Measurements from ENCODE around the gene PPP2R2C. TPM values are rescaled to one million over a fixed set of nuclear protein-coding genes. Genes with fewer than 3 reads are reported as not detected.

The PPP2R2C gene
- total and polyA plus RNA-seq, 9 of the 15 experiments (the other 6 are each of a cell fraction or from before 2014, with no cell fraction given): 0.04 to 0.06 TPM; not detected in 7

DNA sequence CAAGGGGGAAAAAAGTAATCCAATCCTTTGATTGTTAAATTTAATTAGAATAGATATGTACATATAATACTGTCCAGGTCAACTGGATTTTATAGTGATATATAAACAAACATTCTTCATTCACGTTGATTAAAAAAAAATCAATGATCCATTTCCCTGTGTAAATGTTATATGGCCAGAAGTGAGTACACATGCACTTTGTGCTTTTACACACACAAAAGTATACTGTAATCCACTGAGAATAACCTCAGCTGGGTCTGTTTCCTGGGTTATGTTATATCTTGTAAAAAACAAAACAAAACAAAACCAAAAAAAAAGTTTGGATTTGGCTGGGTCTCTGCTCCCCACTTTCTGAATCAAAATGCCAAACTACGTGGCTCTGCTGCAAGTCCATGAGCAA, 151.1 kb downstream of the PPP2R2C start:
- Histone ChIP-seq H3K27me3 (ENCODE audit: control insufficient read depth in 2 of 2, insufficient read depth in 2 of 2, low read length in 2 of 2) (peaks cover 12 to 55% of the 10 kb centered on the region in 2 experiments), H4K20me1 (replicated peaks; ENCODE audit: control insufficient read depth, insufficient read depth, low read length) (no peaks in the 10 kb centered on the region), H3K36me3 (ENCODE audit: control insufficient read depth, insufficient read depth, low read length) (no peaks in the 10 kb centered on the region), H3K4me2 (ENCODE audit: insufficient read depth, low read length) (no peak overlapping the region), H3K4me3 (no peak overlapping the region), H3K79me2 (ENCODE audit: control insufficient read depth, insufficient read depth, low read length) (no peaks in the 10 kb centered on the region), H3K9ac (ENCODE audit: insufficient read depth in 1 of 2, low read depth in 2 of 2, low read length in 2 of 2) (no peak overlapping the region), H3K9me3 (replicated peaks; ENCODE audit: control insufficient read depth, insufficient read depth, low read depth, low read length) (no peaks in the 10 kb centered on the region), H3K27ac (ENCODE audit: extremely low read depth, low read depth, low read length) (no peak overlapping the region), H2AFZ (ENCODE audit: low read depth, low read length) (no peak overlapping the region), H3K4me1 (replicated peaks in 1 of 2; ENCODE audit: control insufficient read depth in 2 of 2, insufficient read depth in 2 of 2, low read length in 2 of 2) (no peaks in the 10 kb centered on the region), H3K9me1 (ENCODE audit: control insufficient read depth, insufficient read depth, low read length) (no peaks in the 10 kb centered on the region)
- ATAC-seq (no peak), FAIRE-seq (no peak), DNase-seq (ENCODE audit: extremely low read depth in 1 of 4, low spot score in 3 of 4) (no peak)
- 0% methylated on average over 2 of the region's 2 CpGs for WGBS (ENCODE audit: insufficient coverage, low coverage, missing lambda C conversion rate)
- in situ Hi-C loops (cut with MboI) (no loop called here), intact Hi-C loops (cut with micrococcal nuclease) (no loop called here)
- ChIA-PET CTCF (ENCODE audit: low intra/inter-chr PET ratio) (no interaction called here), POLR2A (no interaction called here)
- no TSS peak for BruUV-seq (replicated peaks)
- no peak for TF ChIP-seq MAZ (CRISPR knock-in tag; conservative IDR thresholded peaks at IDR 0.05 in 1 of 2, IDR thresholded peaks at IDR 0.05 in 1 of 2)
- TF ChIP-seq BCOR (IDR thresholded peaks at IDR 0.05): no peak
- no peak for TF ChIP-seq SMARCA5 (IDR thresholded peaks at IDR 0.05)
- no peak for TF ChIP-seq ATF4 (CRISPR knock-in tag; IDR thresholded peaks at IDR 0.05)
- no peak for TF ChIP-seq CLOCK (CRISPR knock-in tag; IDR thresholded peaks at IDR 0.05; ENCODE audit: borderline replicate concordance)
- TF ChIP-seq ZNF407 (IDR thresholded peaks at IDR 0.05; ENCODE audit: low read depth): no peak
- TF ChIP-seq ZNF507 (tag; conservative IDR thresholded peaks at IDR 0.05): no peak
